HepG2 (cell line): ENCODE data around the gene RPS6KA3. TPM values are rescaled to one million over a fixed set of nuclear protein-coding genes. Genes with fewer than 3 reads are reported as not detected.
A peak's percentile ranks its signal among the peaks of the same experiment; 100 is the strongest.

Experiments used
- CCDC6 ChIP-seq: sonication (generic); formaldehyde crosslinking; IDR thresholded peaks from 2 replicates; pipeline ENCODE4 v1.8.1; 2022; ENCODE audit warnings: mild to moderate bottlenecking, missing genetic modification reagents, moderate library complexity
- DMAP1 ChIP-seq: IDR thresholded peaks from 2 replicates; pipeline ENCODE4 v1.6.1; 2016
- HNF4A ChIP-seq: sonication (generic); formaldehyde crosslinking; IDR thresholded peaks from 2 replicates; pipeline ENCODE4 v1.4.0; 2020; ENCODE audit warnings: missing genetic modification reagents
- HNF4G ChIP-seq, 2 experiments: sonication (generic) in 1 of 2; formaldehyde crosslinking in 1 of 2; IDR thresholded peaks; 2 replicates each; pipeline versions ENCODE4 v1.4.0 to v1.6.1; 2011 to 2020; ENCODE audit warnings: borderline replicate concordance in 2 of 2, low read depth in 2 of 2, mild to moderate bottlenecking in 2 of 2, low read length in 1 of 2, missing genetic modification reagents in 1 of 2, moderate library complexity in 1 of 2
- IRX3 ChIP-seq: sonication (generic); formaldehyde crosslinking; IDR thresholded peaks from 2 replicates; pipeline ENCODE4 v1.8.1; 2023; ENCODE audit warnings: mild to moderate bottlenecking, low read depth, missing genetic modification reagents, borderline replicate concordance
- MED8 ChIP-seq: sonication (generic); formaldehyde crosslinking; IDR thresholded peaks from 2 replicates; pipeline ENCODE4 v1.8.1; 2023; ENCODE audit warnings: mild to moderate bottlenecking, missing genetic modification reagents; ENCODE audit not compliant: insufficient replicate concordance
- NCOA2 ChIP-seq: sonication (generic); formaldehyde crosslinking; IDR thresholded peaks from 2 replicates; pipeline ENCODE4 v1.8.0; 2022; ENCODE audit warnings: inconsistent platforms
- PPARG ChIP-seq: conservative IDR thresholded peaks from 2 replicates; pipeline ENCODE4 v1.6.1; 2016; ENCODE audit warnings: missing biosample characterization, missing genetic modification reagents
- RFX1 ChIP-seq: fragments of 450-650 bp; IDR thresholded peaks from 2 replicates; pipeline ENCODE4 v1.6.1; 2017
- RFX5 ChIP-seq: IDR thresholded peaks from 2 replicates; pipeline ENCODE4 v1.6.1; 2011; ENCODE audit warnings: low read depth, low read length, improper control_type of control experiment
- SAP130 ChIP-seq: IDR thresholded peaks from 2 replicates; pipeline ENCODE4 v1.6.1; 2016; ENCODE audit warnings: low read depth
- SOX5 ChIP-seq: IDR thresholded peaks from 2 replicates; pipeline ENCODE4 v1.6.1; 2016; ENCODE audit warnings: borderline replicate concordance
- SOX6 ChIP-seq, 2 experiments: fragments of 450-650 bp in 1 of 2; sonication (generic) in 1 of 2; formaldehyde crosslinking in 1 of 2; IDR thresholded peaks; 2 replicates each; pipeline versions ENCODE4 v1.4.0 to v1.6.1; 2017 to 2020; ENCODE audit warnings: antibody characterized with exemption in 1 of 2, mild to moderate bottlenecking in 1 of 2, missing genetic modification reagents in 1 of 2
- ZBTB3 ChIP-seq: sonication (generic); formaldehyde crosslinking; IDR thresholded peaks from 2 replicates; pipeline ENCODE4 v1.4.0; 2020; ENCODE audit warnings: low read depth, mild to moderate bottlenecking, moderate library complexity, missing genetic modification reagents, borderline replicate concordance
- ZFP41 ChIP-seq: sonication (generic); formaldehyde crosslinking; IDR thresholded peaks from 2 replicates; pipeline ENCODE4 v1.4.0; 2020; ENCODE audit warnings: mild to moderate bottlenecking, missing genetic modification reagents, borderline replicate concordance
- ZNF326 ChIP-seq: sonication (generic); formaldehyde crosslinking; IDR thresholded peaks from 2 replicates; pipeline ENCODE4 v1.4.0; 2020; ENCODE audit warnings: missing genetic modification reagents, borderline replicate concordance
- ZNF737 ChIP-seq: sonication (generic); formaldehyde crosslinking; IDR thresholded peaks from 2 replicates; pipeline ENCODE4 v1.5.0; 2020; ENCODE audit warnings: missing genetic modification reagents, mild to moderate bottlenecking, borderline replicate concordance
- polyA plus RNA-seq, 8 experiments: library from polyadenylated mRNA; depleted of rRNA in 3 of 8; stranded (reverse) in 7 of 8; unstranded in 1 of 8; fragments of >200 nt; fragmentation: Illumina TruSeq in 4 of 8; extraction: Trizol in 4 of 8; gene quantifications; 2 replicates each; pipeline versions ENCODE4 v1.2.1 to v1.2.3, GENCODE V29; 2011 to 2016; ENCODE audit warnings: low read depth in 4 of 8, missing spikeins in 1 of 8, mixed read lengths in 1 of 8; ENCODE audit not compliant: insufficient read depth in 1 of 8
- total RNA-seq, 5 experiments: library from RNA; depleted of rRNA; stranded (reverse); fragments of >200 nt; fragmentation: Illumina TruSeq; extraction: Trizol; gene quantifications; 2 replicates each; pipeline ENCODE4 v1.2.3, GENCODE V29; 2016; ENCODE audit warnings: low read depth in 1 of 5
- TF ChIP-seq, protein P1 (sequence below): sonication (generic); formaldehyde crosslinking; IDR thresholded peaks from 2 replicates; pipeline ENCODE4 v1.4.0; 2020; ENCODE audit warnings: missing genetic modification reagents, mild to moderate bottlenecking, borderline replicate concordance
- TF ChIP-seq, protein P2 (sequence below): sonication (generic); formaldehyde crosslinking; conservative IDR thresholded peaks from 2 replicates; pipeline ENCODE4 v1.4.0; 2020; ENCODE audit warnings: mild to moderate bottlenecking, missing genetic modification reagents, moderate library complexity
- TF ChIP-seq, protein P3 (sequence below): sonication (generic); formaldehyde crosslinking; IDR thresholded peaks from 2 replicates; pipeline ENCODE4 v1.5.1; 2020; ENCODE audit warnings: mild to moderate bottlenecking, missing genetic modification reagents, borderline replicate concordance

The RPS6KA3 gene
- total and polyA plus RNA-seq, 2 of the 13 experiments (the other 11 are each of a cell fraction or from before 2014, with no cell fraction given), result 314 to 357 TPM

DNA sequence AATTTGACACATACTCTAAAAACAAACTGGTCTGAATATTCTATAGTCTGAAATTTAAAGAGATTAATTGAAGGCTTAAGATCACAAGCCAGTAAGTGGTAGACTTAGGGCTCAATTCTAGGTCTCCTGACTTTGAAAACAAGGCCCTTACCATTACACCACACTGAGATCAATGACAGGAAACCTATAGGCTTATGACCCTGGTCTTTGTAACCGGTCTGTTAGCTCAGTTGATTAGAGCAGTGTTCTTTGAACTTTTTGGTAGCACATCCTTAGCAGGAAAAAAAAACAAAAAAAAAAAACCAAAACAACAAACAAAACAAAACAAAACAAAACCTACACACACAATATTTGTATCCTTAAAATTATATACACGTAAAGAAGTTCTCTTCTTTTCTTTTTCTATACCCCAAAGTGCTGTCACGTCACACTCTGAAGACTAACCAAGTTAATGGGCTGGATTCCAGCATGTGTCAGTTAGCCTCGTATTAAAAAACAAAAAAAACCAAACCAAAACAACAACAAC is 55.4 kb downstream of the RPS6KA3 start (continued):
- peak; percentile 47 for TF ChIP-seq SAP130 (CRISPR knock-in tag)
- no peak for TF ChIP-seq ZNF737 (CRISPR knock-in tag)
- peak; percentile 76 for TF ChIP-seq NCOA2 (CRISPR knock-in tag)
- no peak for TF ChIP-seq ZBTB3 (CRISPR knock-in tag)
- TF ChIP-seq SOX6 (IDR thresholded peaks at IDR 0.05), result no peak
- TF ChIP-seq SOX6 (CRISPR knock-in tag; IDR thresholded peaks at IDR 0.05), result peak; percentile 75
- TF ChIP-seq HNF4A (CRISPR knock-in tag), result peak; percentile 86
- TF ChIP-seq, protein P1, sequence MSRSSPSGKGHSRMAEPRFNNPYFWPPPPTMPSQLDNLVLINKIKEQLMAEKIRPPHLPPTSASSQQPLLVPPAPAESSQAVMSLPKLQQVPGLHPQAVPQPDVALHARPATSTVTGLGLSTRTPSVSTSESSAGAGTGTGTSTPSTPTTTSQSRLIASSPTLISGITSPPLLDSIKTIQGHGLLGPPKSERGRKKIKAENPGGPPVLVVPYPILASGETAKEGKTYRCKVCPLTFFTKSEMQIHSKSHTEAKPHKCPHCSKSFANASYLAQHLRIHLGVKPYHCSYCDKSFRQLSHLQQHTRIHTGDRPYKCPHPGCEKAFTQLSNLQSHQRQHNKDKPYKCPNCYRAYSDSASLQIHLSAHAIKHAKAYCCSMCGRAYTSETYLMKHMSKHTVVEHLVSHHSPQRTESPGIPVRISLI (CRISPR knock-in tag), result peak; percentile 83; the same call in 1 of the 2 replicates
- TF ChIP-seq ZNF326 (CRISPR knock-in tag), result no peak
- peak; percentile 59; the same call in 1 of the 2 replicates for TF ChIP-seq SOX5 (CRISPR knock-in tag)
- no peak for TF ChIP-seq ZFP41 (CRISPR knock-in tag)
- TF ChIP-seq IRX3 (CRISPR knock-in tag), result no peak
- TF ChIP-seq PPARG (CRISPR knock-in tag), result no peak
- no peak for TF ChIP-seq CCDC6
- no peak for TF ChIP-seq RFX5
- no peak for TF ChIP-seq RFX1
- peak; percentile 56; the same call in 1 of the 2 replicates for TF ChIP-seq HNF4G (IDR thresholded peaks at IDR 0.05; ENCODE audit: borderline replicate concordance, low read depth, low read length)
- no peak for TF ChIP-seq HNF4G (CRISPR knock-in tag; IDR thresholded peaks at IDR 0.05; ENCODE audit: borderline replicate concordance, low read depth)
- TF ChIP-seq, protein P2, sequence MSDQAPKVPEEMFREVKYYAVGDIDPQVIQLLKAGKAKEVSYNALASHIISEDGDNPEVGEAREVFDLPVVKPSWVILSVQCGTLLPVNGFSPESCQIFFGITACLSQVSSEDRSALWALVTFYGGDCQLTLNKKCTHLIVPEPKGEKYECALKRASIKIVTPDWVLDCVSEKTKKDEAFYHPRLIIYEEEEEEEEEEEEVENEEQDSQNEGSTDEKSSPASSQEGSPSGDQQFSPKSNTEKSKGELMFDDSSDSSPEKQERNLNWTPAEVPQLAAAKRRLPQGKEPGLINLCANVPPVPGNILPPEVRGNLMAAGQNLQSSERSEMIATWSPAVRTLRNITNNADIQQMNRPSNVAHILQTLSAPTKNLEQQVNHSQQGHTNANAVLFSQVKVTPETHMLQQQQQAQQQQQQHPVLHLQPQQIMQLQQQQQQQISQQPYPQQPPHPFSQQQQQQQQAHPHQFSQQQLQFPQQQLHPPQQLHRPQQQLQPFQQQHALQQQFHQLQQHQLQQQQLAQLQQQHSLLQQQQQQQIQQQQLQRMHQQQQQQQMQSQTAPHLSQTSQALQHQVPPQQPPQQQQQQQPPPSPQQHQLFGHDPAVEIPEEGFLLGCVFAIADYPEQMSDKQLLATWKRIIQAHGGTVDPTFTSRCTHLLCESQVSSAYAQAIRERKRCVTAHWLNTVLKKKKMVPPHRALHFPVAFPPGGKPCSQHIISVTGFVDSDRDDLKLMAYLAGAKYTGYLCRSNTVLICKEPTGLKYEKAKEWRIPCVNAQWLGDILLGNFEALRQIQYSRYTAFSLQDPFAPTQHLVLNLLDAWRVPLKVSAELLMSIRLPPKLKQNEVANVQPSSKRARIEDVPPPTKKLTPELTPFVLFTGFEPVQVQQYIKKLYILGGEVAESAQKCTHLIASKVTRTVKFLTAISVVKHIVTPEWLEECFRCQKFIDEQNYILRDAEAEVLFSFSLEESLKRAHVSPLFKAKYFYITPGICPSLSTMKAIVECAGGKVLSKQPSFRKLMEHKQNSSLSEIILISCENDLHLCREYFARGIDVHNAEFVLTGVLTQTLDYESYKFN (CRISPR knock-in tag), result peak; percentile 89
- no peak for TF ChIP-seq MED8
- no peak for TF ChIP-seq DMAP1 (CRISPR knock-in tag)
- TF ChIP-seq, protein P3, sequence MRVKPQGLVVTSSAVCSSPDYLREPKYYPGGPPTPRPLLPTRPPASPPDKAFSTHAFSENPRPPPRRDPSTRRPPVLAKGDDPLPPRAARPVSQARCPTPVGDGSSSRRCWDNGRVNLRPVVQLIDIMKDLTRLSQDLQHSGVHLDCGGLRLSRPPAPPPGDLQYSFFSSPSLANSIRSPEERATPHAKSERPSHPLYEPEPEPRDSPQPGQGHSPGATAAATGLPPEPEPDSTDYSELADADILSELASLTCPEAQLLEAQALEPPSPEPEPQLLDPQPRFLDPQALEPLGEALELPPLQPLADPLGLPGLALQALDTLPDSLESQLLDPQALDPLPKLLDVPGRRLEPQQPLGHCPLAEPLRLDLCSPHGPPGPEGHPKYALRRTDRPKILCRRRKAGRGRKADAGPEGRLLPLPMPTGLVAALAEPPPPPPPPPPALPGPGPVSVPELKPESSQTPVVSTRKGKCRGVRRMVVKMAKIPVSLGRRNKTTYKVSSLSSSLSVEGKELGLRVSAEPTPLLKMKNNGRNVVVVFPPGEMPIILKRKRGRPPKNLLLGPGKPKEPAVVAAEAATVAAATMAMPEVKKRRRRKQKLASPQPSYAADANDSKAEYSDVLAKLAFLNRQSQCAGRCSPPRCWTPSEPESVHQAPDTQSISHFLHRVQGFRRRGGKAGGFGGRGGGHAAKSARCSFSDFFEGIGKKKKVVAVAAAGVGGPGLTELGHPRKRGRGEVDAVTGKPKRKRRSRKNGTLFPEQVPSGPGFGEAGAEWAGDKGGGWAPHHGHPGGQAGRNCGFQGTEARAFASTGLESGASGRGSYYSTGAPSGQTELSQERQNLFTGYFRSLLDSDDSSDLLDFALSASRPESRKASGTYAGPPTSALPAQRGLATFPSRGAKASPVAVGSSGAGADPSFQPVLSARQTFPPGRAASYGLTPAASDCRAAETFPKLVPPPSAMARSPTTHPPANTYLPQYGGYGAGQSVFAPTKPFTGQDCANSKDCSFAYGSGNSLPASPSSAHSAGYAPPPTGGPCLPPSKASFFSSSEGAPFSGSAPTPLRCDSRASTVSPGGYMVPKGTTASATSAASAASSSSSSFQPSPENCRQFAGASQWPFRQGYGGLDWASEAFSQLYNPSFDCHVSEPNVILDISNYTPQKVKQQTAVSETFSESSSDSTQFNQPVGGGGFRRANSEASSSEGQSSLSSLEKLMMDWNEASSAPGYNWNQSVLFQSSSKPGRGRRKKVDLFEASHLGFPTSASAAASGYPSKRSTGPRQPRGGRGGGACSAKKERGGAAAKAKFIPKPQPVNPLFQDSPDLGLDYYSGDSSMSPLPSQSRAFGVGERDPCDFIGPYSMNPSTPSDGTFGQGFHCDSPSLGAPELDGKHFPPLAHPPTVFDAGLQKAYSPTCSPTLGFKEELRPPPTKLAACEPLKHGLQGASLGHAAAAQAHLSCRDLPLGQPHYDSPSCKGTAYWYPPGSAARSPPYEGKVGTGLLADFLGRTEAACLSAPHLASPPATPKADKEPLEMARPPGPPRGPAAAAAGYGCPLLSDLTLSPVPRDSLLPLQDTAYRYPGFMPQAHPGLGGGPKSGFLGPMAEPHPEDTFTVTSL (CRISPR knock-in tag), result peak; percentile 45; the same call in 1 of the 2 replicates
